ENCODE results near the gene ADAMTS4.

ADAMTS4 gene

DNA sequence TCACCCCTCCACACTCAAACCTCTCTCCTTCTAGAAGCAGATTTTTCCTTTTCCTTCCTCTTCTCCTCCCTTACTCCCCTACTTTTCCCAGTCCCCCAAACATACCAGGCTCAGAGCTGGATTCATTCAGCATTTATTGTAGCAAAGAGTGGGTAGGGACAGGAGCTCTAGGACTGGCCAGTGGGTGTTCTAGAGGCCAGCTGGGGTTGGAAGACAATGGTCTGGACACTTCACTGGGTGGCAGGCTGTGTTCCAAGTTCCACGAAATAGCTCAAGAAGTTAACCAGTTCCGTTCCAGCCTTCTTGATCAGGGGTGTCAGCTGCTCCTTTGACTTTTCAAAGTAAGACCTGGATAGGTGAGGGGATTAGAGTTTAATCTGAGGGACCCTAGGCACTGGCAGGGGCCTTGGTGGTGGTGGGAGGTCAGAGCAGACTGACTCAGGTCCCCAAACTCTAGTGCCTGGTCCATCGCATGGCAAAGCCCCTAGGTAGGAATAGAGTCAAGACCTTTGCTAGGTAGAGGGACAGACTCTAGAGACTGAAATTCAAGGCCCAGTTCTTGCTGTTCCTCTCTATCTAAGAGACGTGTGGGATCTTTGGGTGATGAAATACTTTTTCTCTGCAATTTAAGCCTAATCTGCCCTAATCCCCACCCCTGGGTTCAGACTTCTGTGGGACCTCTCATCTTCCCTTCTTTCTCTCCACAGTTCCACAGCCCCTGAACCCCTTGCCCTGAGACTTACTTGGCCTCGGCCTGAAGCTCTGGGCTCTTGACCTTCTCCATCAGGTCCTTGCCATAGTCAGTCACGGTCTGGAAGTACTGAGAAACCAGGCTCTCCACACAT is 23.5 kb upstream of the ADAMTS4 start:
- in situ Hi-C loops (cut with HindIII; ENCODE audit: low pct_ligation_motif_present, low pct_unique_long_range_greater_than_20kb, low sequenced_read_pairs), result loop anchor here (10.0 to 25.0 kb wide), 2 partner anchors 90 to 152 kb away; partner anchors contain the start of genes MPZ and SDHC
- DNase-seq, result no peak

DNA sequence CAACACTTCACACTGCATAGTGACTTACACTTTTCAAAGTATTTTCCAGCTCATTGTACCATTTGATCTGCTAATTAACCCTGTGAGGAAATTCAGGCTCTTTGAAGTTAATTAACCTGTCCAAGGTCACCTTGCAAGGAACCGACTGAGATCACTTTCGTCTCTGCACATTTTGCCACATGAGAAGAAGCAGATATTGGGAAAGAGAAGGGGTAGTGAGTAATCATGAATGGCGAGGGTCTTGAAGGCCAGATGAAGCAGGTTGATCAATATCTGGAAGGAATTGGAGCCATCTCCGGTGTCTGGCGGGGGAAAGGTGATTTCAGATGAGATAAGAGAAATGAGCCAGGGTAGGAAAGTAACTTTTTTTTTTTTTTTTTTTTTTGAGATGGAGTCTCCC is 21.1 kb upstream of the ADAMTS4 start:
- DNase-seq, result no peak
- in situ Hi-C loops (cut with HindIII; ENCODE audit: low pct_ligation_motif_present, low pct_unique_long_range_greater_than_20kb, low sequenced_read_pairs), result loop anchor here (10.0 to 25.0 kb wide), 2 partner anchors 92 to 155 kb away; partner anchors contain the start of genes MPZ and SDHC

DNA sequence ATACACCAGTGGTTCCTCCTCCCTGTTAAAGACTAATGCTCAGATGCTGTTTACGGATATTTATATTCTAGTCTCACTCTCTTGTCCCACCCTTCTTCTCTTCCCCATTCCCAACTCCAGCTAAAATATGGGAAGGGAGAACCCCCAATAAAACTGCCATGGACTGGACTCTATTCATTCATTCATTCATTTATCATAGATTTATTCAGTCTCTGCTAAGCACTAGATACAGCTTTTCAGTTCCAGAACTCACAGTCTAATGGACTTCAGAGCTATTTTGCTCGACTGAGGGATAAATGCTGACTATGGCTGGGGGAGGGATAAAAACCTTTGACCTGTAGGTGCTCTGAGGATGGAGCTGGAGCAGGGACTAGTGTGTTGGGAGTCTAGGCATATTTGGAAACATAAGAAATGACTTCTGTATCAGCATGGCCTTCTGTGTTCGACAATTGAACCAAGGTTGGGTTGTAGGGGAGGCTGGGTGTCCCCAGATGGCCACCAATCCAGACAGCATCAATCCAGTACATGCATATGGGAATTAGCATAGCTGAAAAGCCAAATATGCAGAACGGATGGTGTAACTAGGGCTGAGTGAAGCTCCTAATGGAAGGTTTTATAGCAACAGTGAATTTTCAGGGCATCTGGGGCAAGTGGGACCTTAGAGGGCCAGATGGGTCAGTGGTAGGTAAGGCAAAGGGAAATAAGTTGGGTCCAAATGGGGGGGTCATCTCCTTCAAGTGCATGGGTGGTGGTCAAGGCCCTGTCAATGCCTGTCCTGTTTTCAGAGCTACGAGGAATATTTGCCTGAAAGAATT is 20.4 kb upstream of the ADAMTS4 start:
- no peak for DNase-seq
- in situ Hi-C loops (cut with HindIII; ENCODE audit: low pct_ligation_motif_present, low pct_unique_long_range_greater_than_20kb, low sequenced_read_pairs), result loop anchor here (25.0 kb wide), 1 partner anchor 93 kb away; the partner anchor contains the start of genes MPZ and SDHC

DNA sequence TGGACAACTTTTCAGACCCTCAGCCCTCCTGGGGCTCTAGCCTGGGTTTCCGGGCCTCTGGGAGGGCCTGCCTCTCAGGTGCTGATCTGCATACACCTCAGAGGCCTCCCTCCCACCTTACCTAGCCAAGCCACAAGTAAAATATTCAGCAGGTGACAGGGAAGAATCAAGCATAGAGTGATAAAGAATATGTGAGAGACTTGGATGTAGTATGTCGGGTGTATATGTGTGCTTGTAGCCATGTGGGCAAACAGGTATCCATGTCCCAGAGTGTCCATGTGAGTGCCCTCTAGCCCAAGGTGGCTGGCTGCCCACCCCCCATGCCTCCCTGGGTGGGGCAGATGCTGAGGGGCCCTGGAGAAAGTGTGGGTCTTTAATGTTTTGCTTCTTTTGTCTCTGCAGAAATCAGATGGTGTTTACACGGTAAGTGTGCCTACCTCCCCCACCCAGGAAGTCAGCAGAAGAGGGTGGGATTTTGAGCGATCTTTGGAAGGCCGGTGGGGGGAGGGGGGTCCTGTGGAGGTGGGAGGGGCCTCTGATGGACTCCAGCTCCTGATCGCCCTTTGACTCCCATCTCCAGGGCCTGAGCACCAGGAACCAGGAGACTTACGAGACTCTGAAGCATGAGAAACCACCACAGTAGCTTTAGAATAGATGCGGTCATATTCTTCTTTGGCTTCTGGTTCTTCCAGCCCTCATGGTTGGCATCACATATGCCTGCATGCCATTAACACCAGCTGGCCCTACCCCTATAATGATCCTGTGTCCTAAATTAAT is 19.6 kb upstream of the ADAMTS4 start:
- in situ Hi-C loops (cut with HindIII; ENCODE audit: low pct_ligation_motif_present, low pct_unique_long_range_greater_than_20kb, low sequenced_read_pairs), result loop anchor here (25.0 kb wide), 1 partner anchor 94 kb away; the partner anchor contains the start of genes MPZ and SDHC
- DNase-seq, result no peak

DNA sequence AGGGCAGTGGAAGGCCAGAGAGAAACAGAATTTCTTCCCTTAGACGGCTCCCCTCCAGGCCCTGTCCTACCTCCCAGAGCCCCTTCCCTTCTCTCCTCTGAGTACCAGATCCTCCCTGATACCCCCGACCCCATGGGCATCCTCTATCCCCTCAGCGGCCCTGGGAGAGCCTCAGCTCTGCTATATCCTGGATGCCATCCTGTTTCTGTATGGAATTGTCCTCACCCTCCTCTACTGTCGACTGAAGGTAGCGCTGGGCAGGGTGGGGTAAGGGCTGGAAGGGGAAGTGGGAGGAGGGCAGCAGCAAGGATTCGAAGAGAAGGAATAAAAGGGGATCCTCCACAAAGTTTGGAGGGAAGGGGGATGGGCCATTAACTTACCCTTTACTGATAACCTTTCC is 19.0 kb upstream of the ADAMTS4 start:
- in situ Hi-C loops (cut with HindIII; ENCODE audit: low pct_ligation_motif_present, low pct_unique_long_range_greater_than_20kb, low sequenced_read_pairs), result loop anchor here (25.0 kb wide), 1 partner anchor 94 kb away; the partner anchor contains the start of genes MPZ and SDHC
- no peak for DNase-seq

DNA sequence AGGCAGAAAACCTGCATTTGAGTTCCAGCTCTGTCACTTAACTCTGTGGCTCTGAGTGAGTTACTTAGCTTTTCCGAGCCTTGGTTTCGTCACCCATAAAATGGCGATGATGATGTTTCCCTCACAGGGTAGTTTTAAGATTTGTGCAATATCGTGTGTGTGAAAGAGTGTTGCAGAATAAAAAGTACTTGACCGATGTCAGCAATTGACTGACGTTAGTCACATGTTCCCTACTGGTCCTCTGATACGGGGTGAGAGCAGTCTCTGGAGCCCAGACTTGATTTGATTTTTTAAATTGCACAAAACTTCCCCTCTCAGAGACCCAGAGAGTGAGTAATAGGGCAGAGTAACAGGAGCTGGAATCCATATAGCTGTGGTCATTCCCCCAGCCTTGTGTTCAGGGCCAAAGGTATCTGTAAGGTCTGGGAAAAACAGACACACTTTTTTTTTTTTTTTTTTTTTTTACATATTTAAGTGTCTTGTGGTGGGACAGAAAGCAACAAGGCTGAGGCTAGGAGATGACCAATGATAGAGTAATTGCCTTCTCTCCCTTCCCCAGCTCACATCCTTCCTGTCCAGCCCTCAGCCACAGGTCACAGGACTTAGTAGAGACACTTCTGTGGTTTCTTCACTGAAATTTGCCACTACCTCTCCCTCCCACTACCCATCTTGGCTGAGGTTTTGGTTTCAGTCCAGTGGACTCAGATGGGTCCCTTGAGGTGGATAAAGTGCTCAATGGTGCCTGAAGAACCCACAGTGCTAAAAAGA is 18.3 kb upstream of the ADAMTS4 start:
- in situ Hi-C loops (cut with HindIII; ENCODE audit: low pct_ligation_motif_present, low pct_unique_long_range_greater_than_20kb, low sequenced_read_pairs), result loop anchor here (25.0 kb wide), 1 partner anchor 95 kb away; the partner anchor contains the start of genes MPZ and SDHC
- peak; percentile 26 for DNase-seq

DNA sequence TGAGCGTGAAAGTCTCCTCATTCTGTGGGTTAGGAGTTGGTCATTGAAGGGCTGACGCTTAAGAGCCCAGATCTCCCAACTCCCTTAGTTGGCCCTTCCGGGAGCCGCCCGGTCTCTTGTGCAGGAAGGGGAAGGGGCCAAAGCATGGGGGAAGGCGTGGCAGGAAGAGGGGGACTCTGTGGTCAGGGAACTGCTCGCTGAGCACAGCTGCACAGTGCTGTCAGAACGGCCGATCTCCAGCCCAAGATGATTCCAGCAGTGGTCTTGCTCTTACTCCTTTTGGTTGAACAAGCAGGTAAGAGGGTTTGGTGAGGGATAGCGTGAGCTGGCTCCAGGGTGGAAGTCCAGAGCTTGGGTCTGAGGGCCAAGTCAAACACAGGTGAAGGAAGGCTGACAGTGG is 16.2 kb upstream of the ADAMTS4 start, which contains the start of gene FCER1G:
Gene FCER1G, plus strand, starts transcription at position 220 of the 400 bp plus-strand sequence. Its CDS starts 27 bp downstream, at position 247.
- in situ Hi-C loops (cut with HindIII; ENCODE audit: low pct_ligation_motif_present, low pct_unique_long_range_greater_than_20kb, low sequenced_read_pairs), result loop anchor here (25.0 kb wide), 1 partner anchor 97 kb away; the partner anchor contains the start of genes MPZ and SDHC
- DNase-seq, result no peak

DNA sequence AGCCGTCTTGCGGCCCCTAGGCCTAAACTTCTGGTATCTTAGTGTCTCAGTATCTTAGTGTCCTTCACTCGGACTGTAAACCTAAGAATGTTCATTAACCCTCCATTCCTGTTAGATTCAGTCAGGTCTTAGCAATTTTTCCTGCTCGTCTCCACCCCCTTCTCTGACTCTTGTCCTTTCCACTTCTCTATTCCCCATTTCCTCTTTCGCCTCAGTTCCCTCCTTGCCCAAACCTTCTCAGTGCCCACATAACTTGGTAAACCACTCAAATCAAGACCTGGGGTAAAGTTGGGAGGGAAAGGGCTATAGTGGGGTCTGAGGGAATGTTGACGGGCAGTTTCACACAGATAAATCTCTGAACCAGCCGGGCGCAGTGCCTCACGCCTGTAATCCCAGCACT is 15.5 kb upstream of the ADAMTS4 start:
- in situ Hi-C loops (cut with HindIII; ENCODE audit: low pct_ligation_motif_present, low pct_unique_long_range_greater_than_20kb, low sequenced_read_pairs), result loop anchor here (25.0 kb wide), 1 partner anchor 98 kb away; the partner anchor contains the start of genes MPZ and SDHC
- DNase-seq, result no peak

DNA sequence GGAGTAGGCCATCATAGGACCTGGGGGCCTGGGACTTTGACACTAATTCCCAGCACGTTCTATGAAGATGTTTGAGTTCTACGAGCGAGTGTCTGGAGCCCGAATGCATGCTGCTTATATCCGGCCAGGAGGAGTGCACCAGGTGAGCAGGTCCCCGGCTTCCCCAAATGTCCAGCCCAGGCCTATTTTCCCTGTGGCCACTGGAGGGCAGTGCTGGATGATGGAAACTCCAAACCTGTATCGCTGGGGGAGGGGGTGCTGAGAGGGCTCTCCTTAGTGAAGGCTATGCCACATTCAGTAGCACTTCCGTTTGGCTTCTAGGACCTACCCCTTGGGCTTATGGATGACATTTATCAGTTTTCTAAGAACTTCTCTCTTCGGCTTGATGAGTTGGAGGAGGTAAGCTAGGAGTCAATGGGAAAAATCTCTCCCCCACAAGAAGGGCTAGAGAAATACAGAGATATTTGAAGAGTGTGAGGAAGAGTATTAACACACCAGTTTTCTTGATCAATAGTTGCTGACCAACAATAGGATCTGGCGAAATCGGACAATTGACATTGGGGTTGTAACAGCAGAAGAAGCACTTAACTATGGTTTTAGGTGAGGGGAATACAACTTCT is 11.0 kb upstream of the ADAMTS4 start:
- in situ Hi-C loops (cut with HindIII; ENCODE audit: low pct_ligation_motif_present, low pct_unique_long_range_greater_than_20kb, low sequenced_read_pairs), result loop anchor here (25.0 kb wide), 1 partner anchor 102 kb away; the partner anchor contains the start of genes MPZ and SDHC
- peak; percentile 80 for DNase-seq

DNA sequence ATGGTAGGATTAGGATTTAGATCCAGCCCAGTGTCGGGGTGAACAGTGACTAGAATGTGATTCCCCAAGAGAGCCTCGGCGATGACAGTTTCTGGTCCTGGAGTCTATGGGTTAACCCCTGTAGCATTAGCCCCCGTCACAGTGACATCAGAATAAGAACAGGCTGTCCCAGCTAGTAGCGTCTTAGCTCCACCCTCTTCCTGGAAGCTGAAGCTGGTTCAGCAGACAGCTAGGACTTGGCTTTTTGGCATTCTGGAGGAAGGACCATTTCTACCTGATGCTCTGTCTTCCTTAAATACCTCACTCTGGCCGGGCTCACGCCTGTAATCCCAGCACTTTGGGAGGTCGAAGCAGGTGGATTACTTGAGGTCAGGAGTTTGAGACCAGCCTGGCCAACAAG is 8.3 kb upstream of the ADAMTS4 start:
- no peak for DNase-seq
- in situ Hi-C loops (cut with HindIII; ENCODE audit: low pct_ligation_motif_present, low pct_unique_long_range_greater_than_20kb, low sequenced_read_pairs), result loop anchor here (25.0 kb wide), 1 partner anchor 105 kb away; the partner anchor contains the start of genes MPZ and SDHC

DNA sequence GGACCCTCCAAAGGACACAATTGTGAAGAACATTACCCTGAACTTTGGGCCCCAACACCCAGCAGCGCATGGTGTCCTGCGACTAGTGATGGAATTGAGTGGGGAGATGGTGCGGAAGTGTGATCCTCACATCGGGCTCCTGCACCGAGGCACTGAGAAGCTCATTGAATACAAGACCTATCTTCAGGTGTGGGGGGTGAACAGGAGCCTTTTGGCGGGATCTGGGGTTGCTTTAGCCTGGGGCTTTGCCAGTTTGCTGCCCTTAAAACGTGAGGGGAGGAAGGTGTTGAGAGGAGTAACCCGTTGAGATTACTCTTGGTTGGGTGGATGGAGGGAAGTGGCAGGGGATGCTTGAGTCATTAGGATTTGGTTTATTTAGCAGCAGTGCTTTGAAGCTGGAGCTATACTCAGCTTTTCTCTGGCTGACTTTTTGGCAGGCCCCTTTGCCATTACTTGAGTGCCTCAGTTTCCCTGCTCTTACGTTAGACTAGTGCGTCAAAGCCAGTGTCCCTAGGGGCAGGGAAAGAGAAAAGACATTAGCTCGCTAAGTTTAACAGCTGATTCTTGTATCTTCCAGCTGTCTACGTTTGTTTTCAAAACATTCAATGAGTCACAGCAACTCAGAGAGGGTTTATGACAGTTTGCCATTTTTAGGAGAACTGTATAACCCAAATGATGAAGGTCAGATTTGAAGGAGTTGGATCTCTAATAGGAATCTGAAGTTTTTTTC is 7.7 kb upstream of the ADAMTS4 start:
- DNase-seq, result no peak
- in situ Hi-C loops (cut with HindIII; ENCODE audit: low pct_ligation_motif_present, low pct_unique_long_range_greater_than_20kb, low sequenced_read_pairs), result loop anchor here (25.0 kb wide), 1 partner anchor 106 kb away; the partner anchor contains the start of genes MPZ and SDHC

DNA sequence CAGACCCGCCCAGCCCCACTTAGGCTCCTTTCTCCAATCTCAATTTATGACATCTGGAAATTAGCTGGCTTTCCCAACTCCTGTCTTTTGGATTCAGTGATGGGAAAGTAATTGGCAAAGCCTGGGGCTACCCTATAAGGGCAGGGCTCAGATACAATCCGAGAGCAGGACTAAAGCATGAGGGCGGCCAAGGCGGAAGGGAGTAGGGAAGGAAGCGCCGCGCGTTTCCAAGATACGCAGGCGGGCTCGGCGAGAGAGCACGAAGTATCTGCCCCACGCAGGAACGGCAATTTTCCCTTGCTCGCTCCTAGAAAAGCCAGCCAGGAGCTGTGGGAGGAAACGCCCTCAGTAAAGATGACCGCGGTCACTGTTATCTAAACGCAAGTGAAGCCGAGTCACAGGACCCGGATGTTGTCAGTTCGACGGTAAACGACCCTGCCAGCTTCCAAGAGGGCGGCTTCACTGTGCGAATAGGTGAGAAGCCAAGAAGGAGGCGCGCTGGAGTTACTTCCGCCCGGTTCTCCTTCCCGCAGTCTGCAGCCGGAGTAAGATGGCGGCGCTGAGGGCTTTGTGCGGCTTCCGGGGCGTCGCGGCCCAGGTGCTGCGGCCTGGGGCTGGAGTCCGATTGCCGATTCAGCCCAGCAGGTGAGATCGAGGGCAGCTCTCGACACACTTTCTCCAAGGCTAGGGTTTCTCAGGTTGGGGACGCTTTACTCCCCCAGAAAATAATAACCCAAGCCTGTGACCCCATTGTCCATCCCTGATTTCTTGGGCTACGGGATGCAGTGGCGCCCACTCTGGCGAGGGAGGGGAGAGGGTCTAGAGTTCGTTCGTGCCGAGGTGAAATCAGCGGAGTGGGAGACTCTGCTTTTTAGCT is 3.2 kb upstream of the ADAMTS4 start, which contains the start of gene NDUFS2:
Gene NDUFS2, plus strand, starts transcription at position 532 of the 877 bp plus-strand sequence. Its CDS starts 19 bp downstream, at position 551.
- peak; percentile 99 for DNase-seq
- in situ Hi-C loops (cut with HindIII; ENCODE audit: low pct_ligation_motif_present, low pct_unique_long_range_greater_than_20kb, low sequenced_read_pairs), result loop anchor here (25.0 kb wide), 1 partner anchor 110 kb away; the partner anchor contains the start of genes MPZ and SDHC

DNA sequence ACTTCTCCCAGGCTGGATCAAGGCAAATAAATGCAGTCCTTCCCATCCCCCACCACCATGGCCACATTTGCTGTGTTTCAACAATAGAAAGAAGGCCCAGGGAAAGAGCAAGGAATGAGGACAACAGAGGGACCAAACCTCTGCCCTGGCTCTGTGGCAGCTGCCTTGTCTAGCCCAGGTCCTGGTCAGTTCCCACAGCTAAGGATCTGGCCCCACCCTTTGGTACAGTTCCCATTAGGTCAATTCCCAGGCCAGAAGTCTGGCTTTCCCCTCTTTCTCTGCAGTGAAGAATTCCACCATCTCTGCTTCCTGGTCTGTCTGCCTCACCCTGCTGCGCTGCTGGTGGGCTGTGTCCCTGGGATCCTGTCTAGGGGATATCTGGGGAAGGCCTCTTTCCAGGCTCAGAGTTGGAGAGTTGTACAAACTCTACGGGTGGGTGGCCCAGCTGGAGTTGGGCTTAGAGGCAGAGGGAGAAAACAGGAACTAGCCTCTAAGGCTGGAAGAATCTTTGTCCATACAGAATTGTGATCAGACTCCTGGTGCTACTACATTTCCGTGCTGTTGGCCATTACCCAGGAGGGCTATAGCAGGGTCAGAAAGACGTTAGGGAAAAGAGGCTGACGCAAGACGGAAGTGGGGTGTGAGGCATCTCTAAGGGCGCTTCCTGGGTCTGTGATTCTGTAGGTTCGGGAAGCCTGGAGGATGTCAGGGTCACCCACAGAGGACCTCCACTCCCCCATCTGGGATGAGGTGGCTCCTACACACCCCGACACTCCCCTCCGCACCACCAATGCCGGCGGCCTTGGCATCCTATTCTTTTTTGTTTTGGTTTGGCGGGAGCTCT is 2.4 kb upstream of the ADAMTS4 start:
- in situ Hi-C loops (cut with HindIII; ENCODE audit: low pct_ligation_motif_present, low pct_unique_long_range_greater_than_20kb, low sequenced_read_pairs), result loop anchor here (25.0 kb wide), 1 partner anchor 111 kb away; the partner anchor contains the start of genes MPZ and SDHC

DNA sequence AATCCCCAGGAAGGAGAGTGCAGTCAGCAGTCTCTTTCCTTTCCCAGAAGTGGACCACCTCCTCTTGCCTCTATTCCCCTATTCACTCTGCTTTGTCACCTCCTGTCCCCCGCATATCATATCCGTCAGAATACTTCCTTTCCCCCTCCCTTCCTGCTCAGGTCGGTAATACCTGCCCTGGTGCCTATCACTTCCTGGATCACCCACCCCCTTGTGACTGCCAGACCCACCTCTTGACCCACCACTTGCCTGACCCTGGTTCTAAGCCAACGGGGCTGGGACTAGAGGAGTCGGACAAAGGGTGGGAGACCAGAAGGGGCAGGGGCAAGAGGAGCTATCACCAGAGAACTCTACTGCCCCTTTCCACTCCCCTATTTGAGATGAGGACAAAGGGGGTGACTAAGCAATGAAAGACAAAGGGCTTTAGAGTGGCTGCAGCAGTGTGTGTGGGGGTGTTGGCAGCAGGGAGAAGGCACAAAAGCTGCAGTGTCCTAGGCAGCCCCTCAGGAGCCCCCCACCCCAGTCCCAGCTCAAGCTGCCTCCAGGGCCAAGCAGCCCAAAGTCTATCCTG is 1.7 kb upstream of the ADAMTS4 start:
- DNase-seq, result no peak
- in situ Hi-C loops (cut with HindIII; ENCODE audit: low pct_ligation_motif_present, low pct_unique_long_range_greater_than_20kb, low sequenced_read_pairs), result loop anchor here (25.0 kb wide), 1 partner anchor 112 kb away; the partner anchor contains the start of genes MPZ and SDHC

More for the DNA sequence above, 2.4 kb upstream of the ADAMTS4 start:
- DNase-seq, result no peak

Data from ACHN (cell line).